ENCODE results near the gene ADAD1. TPM values are rescaled to one million over a fixed set of nuclear protein-coding genes. Genes with fewer than 3 reads are reported as not detected.

ADAD1 gene
- total RNA-seq: not detected

GRCh38 chr4:122378711-122379110 lies at the start of gene ADAD1:
ADAD1 (plus strand) TSS chr4:122379011; CDS start chr4:122380070, 1,059 bp downstream.

GRCh38 chr4:122456231-122457116 lies 77.7 kb downstream of the ADAD1 start, which contains the start of gene IL2:
IL2 (minus strand) TSS chr4:122456725; CDS start chr4:122456440, 285 bp downstream.

Other genes starting within 250 kb of the ADAD1 start
- 411 TPM for gene BLTP1, start 226.7 kb upstream of the ADAD1 start, total RNA-seq
- not detected for gene IL2, start 77.7 kb downstream of the ADAD1 start, total RNA-seq
- not detected for gene IL21, start 242.1 kb downstream of the ADAD1 start, total RNA-seq

All from parietal lobe (tissue), 1 donor.